Activated naive CD4-positive, alpha-beta T cell treated with anti-CD3 and anti-CD28 coated beads, Interleukin-2, amount 50 U/mL, for 24 hours (primary cell): ENCODE results near the gene TEKT3.
A peak's percentile ranks its signal among the peaks of the same experiment; 100 is the strongest.

ENCODE experiments used
- H3K27ac Mint-ChIP-seq: one replicate; pipeline ENCODE4 v1.8.0; 2021; ENCODE audit warnings: mild to moderate bottlenecking, mixed read lengths
- H3K27me3 Mint-ChIP-seq: one replicate; pipeline ENCODE4 v1.8.0; 2021; ENCODE audit warnings: mixed read lengths
- H3K36me3 Mint-ChIP-seq: one replicate; pipeline ENCODE4 v1.8.0; 2021; ENCODE audit warnings: mixed read lengths
- H3K4me1 Mint-ChIP-seq: one replicate; pipeline ENCODE4 v1.8.0; 2021; ENCODE audit warnings: mixed read lengths
- H3K4me3 Mint-ChIP-seq: one replicate; pipeline ENCODE4 v1.8.0; 2021; ENCODE audit warnings: mild to moderate bottlenecking, mixed read lengths
- H3K9me3 Mint-ChIP-seq: one replicate; pipeline ENCODE4 v1.8.0; 2021; ENCODE audit warnings: mixed read lengths

The TEKT3 gene

GRCh38 chr17:15341385-15341849 is at the start of gene TEKT3:
Gene TEKT3 (minus strand): TSS chr17:15341597. CDS start chr17:15331585, 10,012 bp downstream.
- Mint-ChIP-seq H3K36me3 (peaks cover 3% of the 10 kb centered on the region), H3K27me3 (peaks cover 46% of the 10 kb centered on the region), H3K27ac (no peak within 1 kb of the TSS), H3K4me3 (peak within 1 kb of the TSS; percentile 28), H3K4me1 (peaks cover 11% of the 10 kb centered on the region), H3K9me3 (no peaks in the 10 kb centered on the region)

- no peaks in the 10 kb centered on the region for H3K9me3 Mint-ChIP-seq
- H3K27me3 Mint-ChIP-seq: peaks cover 16% of the 10 kb centered on the region
- H3K27ac Mint-ChIP-seq: no peak overlapping the region
Observed at GRCh38 chr17:15388356-15389041, 47.1 kb upstream of the TEKT3 start.

GRCh38 chr17:15386083-15386482 is 44.7 kb upstream of the TEKT3 start:
- Mint-ChIP-seq H3K4me3 (no peak overlapping the region), H3K4me1 (no peaks in the 10 kb centered on the region), H3K27ac (no peak overlapping the region), H3K9me3 (no peaks in the 10 kb centered on the region), H3K27me3 (peaks cover 9% of the 10 kb centered on the region), H3K36me3 (no peaks in the 10 kb centered on the region)

More at GRCh38 chr17:15388356-15389041, 47.1 kb upstream of the TEKT3 start:
- H3K4me1 Mint-ChIP-seq: no peaks in the 10 kb centered on the region
- no peaks in the 10 kb centered on the region for H3K36me3 Mint-ChIP-seq
- H3K4me3 Mint-ChIP-seq: no peak overlapping the region

- Mint-ChIP-seq H3K27me3 (peaks cover 7% of the 10 kb centered on the region), H3K9me3 (no peaks in the 10 kb centered on the region)
Observed at GRCh38 chr17:15385305-15385704, 43.9 kb upstream of the TEKT3 start.

GRCh38 chr17:15384142-15384787 is 42.9 kb upstream of the TEKT3 start:
- H3K36me3 Mint-ChIP-seq: no peaks in the 10 kb centered on the region
- H3K9me3 Mint-ChIP-seq: no peaks in the 10 kb centered on the region
- peaks cover 7% of the 10 kb centered on the region for H3K27me3 Mint-ChIP-seq
- H3K27ac Mint-ChIP-seq: no peak overlapping the region
- no peaks in the 10 kb centered on the region for H3K4me1 Mint-ChIP-seq
- no peak overlapping the region for H3K4me3 Mint-ChIP-seq

More at GRCh38 chr17:15385305-15385704, 43.9 kb upstream of the TEKT3 start:
- Mint-ChIP-seq H3K4me1 (no peaks in the 10 kb centered on the region), H3K27ac (no peak overlapping the region), H3K36me3 (no peaks in the 10 kb centered on the region), H3K4me3 (no peak overlapping the region)

- H3K36me3 Mint-ChIP-seq: no peaks in the 10 kb centered on the region
Observed at GRCh38 chr17:15382914-15383313, 41.5 kb upstream of the TEKT3 start.

GRCh38 chr17:15381707-15382106 is 40.3 kb upstream of the TEKT3 start:
- H3K27me3 Mint-ChIP-seq: peaks cover 8% of the 10 kb centered on the region
- H3K4me3 Mint-ChIP-seq: no peak overlapping the region
- H3K27ac Mint-ChIP-seq: no peak overlapping the region
- no peaks in the 10 kb centered on the region for H3K36me3 Mint-ChIP-seq
- H3K4me1 Mint-ChIP-seq: no peaks in the 10 kb centered on the region
- no peaks in the 10 kb centered on the region for H3K9me3 Mint-ChIP-seq

More at GRCh38 chr17:15382914-15383313, 41.5 kb upstream of the TEKT3 start:
- Mint-ChIP-seq H3K27me3 (peaks cover 7% of the 10 kb centered on the region), H3K4me1 (no peaks in the 10 kb centered on the region), H3K4me3 (no peak overlapping the region), H3K27ac (no peak overlapping the region), H3K9me3 (no peaks in the 10 kb centered on the region)

- Mint-ChIP-seq H3K27me3 (peaks cover 6% of the 10 kb centered on the region), H3K4me3 (no peak overlapping the region), H3K4me1 (no peaks in the 10 kb centered on the region)
Observed at GRCh38 chr17:15380446-15380845, 39.0 kb upstream of the TEKT3 start.

GRCh38 chr17:15379659-15380058 is 38.3 kb upstream of the TEKT3 start:
- no peak overlapping the region for H3K27ac Mint-ChIP-seq
- H3K27me3 Mint-ChIP-seq: peaks cover 5% of the 10 kb centered on the region
- H3K36me3 Mint-ChIP-seq: no peaks in the 10 kb centered on the region
- H3K4me3 Mint-ChIP-seq: no peak overlapping the region
- no peaks in the 10 kb centered on the region for H3K9me3 Mint-ChIP-seq
- H3K4me1 Mint-ChIP-seq: no peaks in the 10 kb centered on the region

More at GRCh38 chr17:15380446-15380845, 39.0 kb upstream of the TEKT3 start:
- H3K36me3 Mint-ChIP-seq: no peaks in the 10 kb centered on the region
- H3K27ac Mint-ChIP-seq: no peak overlapping the region
- no peaks in the 10 kb centered on the region for H3K9me3 Mint-ChIP-seq

- no peak overlapping the region for H3K27ac Mint-ChIP-seq
- no peaks in the 10 kb centered on the region for H3K36me3 Mint-ChIP-seq
- peaks cover 9% of the 10 kb centered on the region for H3K27me3 Mint-ChIP-seq
- no peaks in the 10 kb centered on the region for H3K4me1 Mint-ChIP-seq
- no peaks in the 10 kb centered on the region for H3K9me3 Mint-ChIP-seq
- no peak overlapping the region for H3K4me3 Mint-ChIP-seq
Observed at GRCh38 chr17:15378243-15378642, 36.8 kb upstream of the TEKT3 start.

GRCh38 chr17:15377616-15378015 is 36.2 kb upstream of the TEKT3 start:
- no peaks in the 10 kb centered on the region for H3K36me3 Mint-ChIP-seq
- H3K27me3 Mint-ChIP-seq: peaks cover 9% of the 10 kb centered on the region
- H3K4me3 Mint-ChIP-seq: no peak overlapping the region
- H3K27ac Mint-ChIP-seq: no peak overlapping the region
- H3K9me3 Mint-ChIP-seq: no peaks in the 10 kb centered on the region
- H3K4me1 Mint-ChIP-seq: no peaks in the 10 kb centered on the region

GRCh38 chr17:15377200-15377599 is 35.8 kb upstream of the TEKT3 start:
- no peaks in the 10 kb centered on the region for H3K36me3 Mint-ChIP-seq
- H3K4me3 Mint-ChIP-seq: no peak overlapping the region
- H3K27me3 Mint-ChIP-seq: peaks cover 9% of the 10 kb centered on the region
- no peak overlapping the region for H3K27ac Mint-ChIP-seq
- H3K9me3 Mint-ChIP-seq: no peaks in the 10 kb centered on the region
- H3K4me1 Mint-ChIP-seq: no peaks in the 10 kb centered on the region

GRCh38 chr17:15371376-15372130 is 30.2 kb upstream of the TEKT3 start:
- Mint-ChIP-seq H3K27ac (no peak overlapping the region), H3K4me1 (no peaks in the 10 kb centered on the region), H3K9me3 (no peaks in the 10 kb centered on the region)

GRCh38 chr17:15368600-15368999 is 27.2 kb upstream of the TEKT3 start:
- peaks cover 13% of the 10 kb centered on the region for H3K27me3 Mint-ChIP-seq
- no peaks in the 10 kb centered on the region for H3K4me1 Mint-ChIP-seq
- no peaks in the 10 kb centered on the region for H3K9me3 Mint-ChIP-seq
- H3K36me3 Mint-ChIP-seq: no peaks in the 10 kb centered on the region
- no peak overlapping the region for H3K4me3 Mint-ChIP-seq
- H3K27ac Mint-ChIP-seq: no peak overlapping the region

More at GRCh38 chr17:15371376-15372130, 30.2 kb upstream of the TEKT3 start:
- H3K36me3 Mint-ChIP-seq: no peaks in the 10 kb centered on the region
- peaks cover 15% of the 10 kb centered on the region for H3K27me3 Mint-ChIP-seq
- H3K4me3 Mint-ChIP-seq: no peak overlapping the region

- no peak overlapping the region for H3K27ac Mint-ChIP-seq
- peaks cover 10% of the 10 kb centered on the region for H3K27me3 Mint-ChIP-seq
- H3K4me3 Mint-ChIP-seq: no peak overlapping the region
- H3K9me3 Mint-ChIP-seq: no peaks in the 10 kb centered on the region
- no peaks in the 10 kb centered on the region for H3K36me3 Mint-ChIP-seq
- no peaks in the 10 kb centered on the region for H3K4me1 Mint-ChIP-seq
Observed at GRCh38 chr17:15366026-15366425, 24.6 kb upstream of the TEKT3 start.

- Mint-ChIP-seq H3K27me3 (peaks cover 10% of the 10 kb centered on the region), H3K9me3 (no peaks in the 10 kb centered on the region), H3K4me1 (no peaks in the 10 kb centered on the region), H3K4me3 (no peak overlapping the region), H3K36me3 (no peaks in the 10 kb centered on the region), H3K27ac (no peak overlapping the region)
Observed at GRCh38 chr17:15364615-15365014, 23.2 kb upstream of the TEKT3 start.
